Sigmoid colon (tissue), 4 donors: ENCODE results near the gene RABEP1.

Experiments
- EP300 ChIP-seq, 4 donors: sonication (generic); formaldehyde crosslinking; IDR thresholded peaks; one replicate each; pipeline ENCODE4 v1.6.1; 2017; ENCODE audit warnings: antibody characterized with exemption in 4 of 4
- POLR2A ChIP-seq, 2 donors: fragments of 450-650 bp; IDR thresholded peaks; one replicate each; pipeline ENCODE4 v1.6.1; 2016; ENCODE audit warnings: antibody characterized with exemption in 2 of 2, mild to moderate bottlenecking in 2 of 2, moderate library complexity in 2 of 2
- TF ChIP-seq, protein P1 (sequence below), 4 experiments: fragments of 450-650 bp in 3 of 4; fragments of 200-600 bp in 1 of 4; IDR thresholded peaks; one replicate each; pipeline ENCODE4 v1.5.1; 2016 to 2019; ENCODE audit warnings: antibody characterized with exemption in 4 of 4, mild to moderate bottlenecking in 3 of 4, moderate library complexity in 2 of 4

DNA sequence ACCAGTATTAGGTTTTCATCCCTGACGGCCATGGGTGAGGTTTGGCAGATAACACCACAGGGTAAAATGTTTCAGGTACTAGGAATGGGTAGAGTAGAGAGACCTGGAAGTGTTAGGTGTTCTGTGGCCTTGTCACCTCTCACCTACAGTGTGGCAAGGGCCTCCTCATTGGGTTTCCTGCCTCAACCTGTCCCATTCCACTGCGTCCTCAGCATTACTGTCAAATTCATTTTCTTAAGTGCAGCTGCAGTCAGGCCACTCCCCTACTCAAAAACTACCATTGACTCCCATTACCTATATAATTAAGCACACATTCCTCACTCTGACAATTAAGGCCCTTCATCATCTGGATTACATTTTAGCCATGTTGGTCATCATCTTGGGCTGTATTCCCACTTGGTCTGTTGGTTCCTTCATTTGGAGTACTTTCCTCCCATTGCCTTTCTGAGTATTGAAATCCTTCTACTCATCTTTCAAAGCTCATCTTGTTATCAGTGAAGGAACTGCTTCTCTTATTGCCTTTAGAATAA, 72.9 kb downstream of the RABEP1 start:
- TF ChIP-seq, protein P1, sequence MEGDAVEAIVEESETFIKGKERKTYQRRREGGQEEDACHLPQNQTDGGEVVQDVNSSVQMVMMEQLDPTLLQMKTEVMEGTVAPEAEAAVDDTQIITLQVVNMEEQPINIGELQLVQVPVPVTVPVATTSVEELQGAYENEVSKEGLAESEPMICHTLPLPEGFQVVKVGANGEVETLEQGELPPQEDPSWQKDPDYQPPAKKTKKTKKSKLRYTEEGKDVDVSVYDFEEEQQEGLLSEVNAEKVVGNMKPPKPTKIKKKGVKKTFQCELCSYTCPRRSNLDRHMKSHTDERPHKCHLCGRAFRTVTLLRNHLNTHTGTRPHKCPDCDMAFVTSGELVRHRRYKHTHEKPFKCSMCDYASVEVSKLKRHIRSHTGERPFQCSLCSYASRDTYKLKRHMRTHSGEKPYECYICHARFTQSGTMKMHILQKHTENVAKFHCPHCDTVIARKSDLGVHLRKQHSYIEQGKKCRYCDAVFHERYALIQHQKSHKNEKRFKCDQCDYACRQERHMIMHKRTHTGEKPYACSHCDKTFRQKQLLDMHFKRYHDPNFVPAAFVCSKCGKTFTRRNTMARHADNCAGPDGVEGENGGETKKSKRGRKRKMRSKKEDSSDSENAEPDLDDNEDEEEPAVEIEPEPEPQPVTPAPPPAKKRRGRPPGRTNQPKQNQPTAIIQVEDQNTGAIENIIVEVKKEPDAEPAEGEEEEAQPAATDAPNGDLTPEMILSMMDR (IDR thresholded peaks at IDR 0.05), result no peak
- TF ChIP-seq EP300 (IDR thresholded peaks at IDR 0.05), result no peak
- no peak for TF ChIP-seq POLR2A (IDR thresholded peaks at IDR 0.05)
